GM19438 (cell line): ENCODE data around the gene IER3.

ENCODE experiments used
- ATAC-seq: cut with Tn5 transposase; IDR thresholded peaks from one replicate; pipeline ENCODE4 v1.9.1; 2021; ENCODE audit warnings: low read depth; ENCODE audit not compliant: unreplicated experiment

Gene IER3

GRCh38 chr6:30711758-30712380 is 32.5 kb downstream of the IER3 start:
- ATAC-seq, result no peak

- no peak for ATAC-seq
These were observed 35.1 kb downstream of the IER3 start for GRCh38 chr6:30709101-30709868.

DNA sequence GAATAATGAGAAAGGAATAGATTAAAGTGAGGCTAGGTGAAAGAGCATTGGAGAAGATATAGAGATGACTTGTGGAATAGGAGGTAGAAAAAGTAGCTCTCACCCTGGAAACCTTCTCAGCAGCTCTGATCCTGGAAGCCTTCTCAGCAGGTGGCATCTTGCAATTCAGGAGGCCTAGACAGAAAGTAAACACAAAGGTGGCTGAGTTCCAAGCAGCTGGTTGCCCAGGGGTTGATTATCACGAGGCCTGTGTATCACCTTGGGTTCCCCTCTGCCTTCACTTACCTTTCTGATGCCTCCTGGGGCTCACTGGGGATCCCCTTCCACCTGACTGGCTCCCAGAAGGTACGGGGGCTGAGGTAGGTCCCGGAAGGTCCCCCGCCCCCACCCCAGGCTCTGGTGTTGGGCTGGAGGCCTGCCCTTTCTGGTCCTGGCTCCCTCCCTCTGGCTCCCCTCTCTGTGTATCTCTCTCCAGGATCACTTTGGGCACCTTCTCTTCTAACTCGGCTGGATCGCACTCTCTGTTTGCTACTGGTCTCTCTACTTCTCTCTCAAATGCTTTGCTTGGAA is 37.0 kb downstream of the IER3 start:
- ATAC-seq, result no peak

GRCh38 chr6:30705620-30706019 is 38.7 kb downstream of the IER3 start:
- ATAC-seq, result no peak

GRCh38 chr6:30703821-30704220 is 40.5 kb downstream of the IER3 start:
- ATAC-seq, result no peak

GRCh38 chr6:30703011-30703410 is 41.3 kb downstream of the IER3 start:
- no peak for ATAC-seq

DNA sequence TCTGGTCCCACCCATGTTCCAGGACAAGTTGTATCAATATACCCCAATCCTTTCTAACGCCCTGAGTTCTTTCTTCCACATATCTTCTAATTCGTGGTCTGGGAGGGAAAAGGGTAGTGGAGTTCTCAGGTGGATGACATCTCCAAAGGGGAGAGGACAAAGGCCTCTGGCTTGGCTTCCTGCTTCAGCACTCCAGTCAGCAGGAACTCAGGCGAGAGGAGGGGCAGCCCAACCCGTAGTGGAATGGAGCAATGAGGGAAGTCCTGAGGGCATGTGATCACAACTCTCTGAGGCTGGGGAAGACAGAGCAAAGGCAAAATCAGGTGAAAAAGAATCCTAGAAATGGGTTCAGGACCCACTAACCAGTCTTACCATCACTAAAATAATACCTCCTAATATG is 44.0 kb downstream of the IER3 start:
- ATAC-seq, result no peak

DNA sequence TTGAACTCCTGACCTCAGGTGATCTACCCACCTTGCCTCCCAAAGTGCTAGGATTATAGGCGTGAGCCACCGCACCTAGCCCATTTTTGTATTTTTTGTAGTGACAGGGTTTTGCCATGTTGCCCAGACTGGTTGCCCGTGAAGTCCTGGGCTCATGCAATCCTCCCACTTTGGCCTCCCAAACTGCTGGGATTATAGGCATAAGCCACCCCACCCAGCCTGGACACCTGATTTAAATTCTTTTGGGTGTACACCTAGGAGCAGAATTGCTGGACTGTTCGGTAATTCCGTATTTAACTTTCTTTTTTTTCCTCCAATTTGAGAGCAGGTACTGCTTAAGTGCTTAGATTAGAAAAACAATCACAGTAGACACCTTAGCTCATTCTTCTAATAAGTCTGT is 47.9 kb downstream of the IER3 start:
- ATAC-seq, result no peak
